Urothelium cell line (cell line): Measurements from ENCODE around the gene PELI2.
A peak's percentile ranks its signal among the peaks of the same experiment; 100 is the strongest.

Experiments
- DNase-seq: peaks from one replicate; pipeline ENCODE4 v3.0.0; 2011; ENCODE audit warnings: low spot score, mixed read lengths
- FAIRE-seq: peaks from 2 replicates; lab custom pipeline; 2011; peaks lifted over from hg19 to GRCh38; lab: Jason Lieb, UNC

PELI2 gene

DNA sequence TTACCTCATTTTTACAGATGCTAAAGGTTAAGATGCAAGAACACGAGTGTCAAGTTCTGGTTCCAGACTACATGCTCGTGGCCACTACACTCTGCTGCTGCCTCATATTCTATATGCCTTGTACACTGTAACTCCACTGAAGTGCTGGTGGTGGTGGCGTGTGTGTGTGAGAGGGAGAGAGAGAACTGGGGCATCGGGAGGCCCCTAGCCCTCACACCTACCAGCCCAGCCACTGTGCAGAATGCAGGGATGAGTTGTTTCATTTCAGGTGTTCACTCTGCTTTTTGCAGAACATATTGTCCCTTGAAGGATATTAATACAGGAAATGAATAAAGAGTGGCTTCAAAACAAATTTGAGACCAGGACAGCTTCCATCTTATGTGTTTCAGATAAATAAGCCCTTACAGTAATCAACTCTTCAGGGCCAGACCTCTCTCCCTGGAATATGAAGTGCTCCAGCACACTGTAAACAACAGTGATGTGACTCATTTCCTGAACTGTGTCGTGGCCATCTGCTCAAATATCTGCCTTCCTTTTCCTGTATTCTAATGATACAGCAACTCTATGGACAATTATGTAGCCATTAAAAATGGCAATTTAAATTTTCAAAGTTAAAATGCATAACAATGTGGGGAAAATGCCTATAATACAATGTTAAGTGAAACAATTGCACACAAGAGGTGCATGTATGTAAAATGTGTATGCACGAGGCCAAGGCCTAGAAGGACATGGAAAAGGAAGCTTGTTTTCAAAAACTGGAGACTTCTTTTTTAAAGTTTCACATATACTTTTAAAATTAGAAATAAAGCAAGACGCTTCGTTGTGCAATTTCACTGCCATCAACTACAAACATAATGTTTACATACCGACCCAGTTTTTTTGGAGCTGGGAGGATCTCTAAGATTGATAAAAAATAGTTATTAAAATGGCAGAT lies 215.4 kb downstream of the PELI2 start:
- FAIRE-seq: peak; percentile 98

DNA sequence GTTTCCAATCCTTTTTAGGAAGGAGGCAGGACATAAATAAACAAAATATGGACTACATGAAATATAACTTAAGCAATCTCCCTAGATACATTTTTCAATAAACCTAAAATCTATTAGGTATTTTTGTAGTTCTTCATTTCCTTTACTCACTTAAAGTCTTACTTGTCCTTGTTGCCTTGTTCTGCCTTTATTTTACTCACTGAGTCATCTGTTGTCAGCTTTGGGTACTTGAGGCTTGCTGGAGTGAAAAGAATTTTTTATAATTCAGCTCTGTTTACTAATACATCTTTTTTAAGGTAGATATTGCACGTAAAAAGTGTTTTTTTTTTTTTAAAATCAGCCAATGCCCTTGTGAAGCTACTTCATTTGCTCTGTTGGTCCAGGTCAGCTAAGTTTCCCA lies 216.2 kb downstream of the PELI2 start:
- DNase-seq (no peak), FAIRE-seq (no peak)

More for the DNA sequence above, 215.4 kb downstream of the PELI2 start:
- DNase-seq: peak; percentile 81

DNA sequence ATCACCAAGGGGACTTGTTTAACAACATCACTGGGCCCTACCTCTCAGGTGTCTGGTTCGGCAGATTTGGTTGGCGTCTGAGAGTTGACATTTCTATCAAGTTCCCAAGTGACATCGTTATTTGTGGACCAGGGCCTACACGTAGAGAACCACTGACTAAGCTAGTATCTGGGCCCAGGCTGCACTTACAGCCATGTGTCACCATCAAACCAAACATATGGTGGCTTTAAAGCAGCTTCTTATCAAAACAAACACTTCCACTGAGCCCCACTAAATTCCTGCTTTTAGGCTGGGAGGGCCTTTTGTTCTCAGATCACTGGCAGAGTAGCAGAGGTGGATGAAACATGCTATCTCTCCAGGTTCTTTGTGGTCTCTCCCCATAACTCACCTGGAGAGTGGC lies 220.5 kb downstream of the PELI2 start:
- DNase-seq (no peak), FAIRE-seq (no peak)

DNA sequence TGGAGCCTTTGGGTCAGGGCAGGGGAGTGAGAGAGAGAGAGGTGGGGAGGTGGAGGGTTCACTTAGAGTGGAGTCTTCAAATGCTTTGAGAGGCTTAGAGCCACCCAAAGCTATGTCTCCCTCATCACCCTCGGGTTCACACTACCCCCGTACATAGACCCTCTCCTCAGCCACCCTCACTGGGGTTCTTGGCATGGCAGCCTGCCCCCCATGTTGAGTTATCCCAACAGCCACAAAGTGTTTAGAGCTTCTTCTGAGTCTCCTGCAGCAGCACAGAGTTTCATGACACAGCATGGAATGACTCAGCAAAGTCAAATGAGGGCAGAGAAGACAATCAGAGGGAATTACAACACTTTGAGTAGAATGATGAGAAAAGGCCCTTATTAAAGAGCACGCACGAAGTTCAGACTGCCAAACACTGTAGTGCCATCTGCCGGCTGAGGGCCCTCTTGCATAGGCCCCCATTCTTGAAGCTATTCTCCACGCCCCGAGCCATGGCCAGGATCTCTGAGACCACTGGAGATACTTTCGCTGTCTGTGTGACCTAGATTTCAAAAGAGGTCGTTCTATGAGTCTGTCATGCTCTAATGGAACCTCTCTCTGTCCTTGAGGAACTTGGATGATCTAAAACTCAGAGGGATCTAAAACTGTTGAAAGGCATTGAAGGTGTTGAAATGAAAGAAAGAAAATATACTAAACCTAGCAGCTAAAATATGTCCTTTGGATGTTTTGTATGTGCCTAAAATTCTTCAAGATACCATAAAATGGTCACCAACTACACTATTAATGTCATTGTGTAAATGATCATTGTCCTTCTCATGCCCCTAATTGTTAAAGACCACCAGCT lies 221.9 kb downstream of the PELI2 start:
- FAIRE-seq: peak; percentile 17
- peak; percentile 85 for DNase-seq

DNA sequence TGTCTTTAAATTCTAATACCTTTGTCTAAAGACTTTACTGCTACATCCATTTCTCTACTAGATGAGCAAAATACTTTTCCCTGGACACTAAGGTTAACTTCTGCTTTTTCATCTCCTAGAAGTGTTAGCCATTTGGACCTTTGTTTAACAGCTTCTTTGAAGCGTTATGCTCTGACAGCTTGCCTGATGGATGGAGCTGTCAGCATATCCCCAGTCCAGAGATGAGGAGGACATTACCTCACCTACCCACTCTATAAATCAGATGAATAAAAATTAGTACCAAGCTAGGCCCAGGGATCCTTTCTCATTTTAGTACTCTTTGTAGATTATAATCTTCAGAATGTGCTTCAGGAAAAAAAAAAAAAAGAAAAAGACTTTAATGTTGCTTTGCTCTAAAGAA lies 222.7 kb downstream of the PELI2 start:
- DNase-seq: no peak
- FAIRE-seq: no peak

DNA sequence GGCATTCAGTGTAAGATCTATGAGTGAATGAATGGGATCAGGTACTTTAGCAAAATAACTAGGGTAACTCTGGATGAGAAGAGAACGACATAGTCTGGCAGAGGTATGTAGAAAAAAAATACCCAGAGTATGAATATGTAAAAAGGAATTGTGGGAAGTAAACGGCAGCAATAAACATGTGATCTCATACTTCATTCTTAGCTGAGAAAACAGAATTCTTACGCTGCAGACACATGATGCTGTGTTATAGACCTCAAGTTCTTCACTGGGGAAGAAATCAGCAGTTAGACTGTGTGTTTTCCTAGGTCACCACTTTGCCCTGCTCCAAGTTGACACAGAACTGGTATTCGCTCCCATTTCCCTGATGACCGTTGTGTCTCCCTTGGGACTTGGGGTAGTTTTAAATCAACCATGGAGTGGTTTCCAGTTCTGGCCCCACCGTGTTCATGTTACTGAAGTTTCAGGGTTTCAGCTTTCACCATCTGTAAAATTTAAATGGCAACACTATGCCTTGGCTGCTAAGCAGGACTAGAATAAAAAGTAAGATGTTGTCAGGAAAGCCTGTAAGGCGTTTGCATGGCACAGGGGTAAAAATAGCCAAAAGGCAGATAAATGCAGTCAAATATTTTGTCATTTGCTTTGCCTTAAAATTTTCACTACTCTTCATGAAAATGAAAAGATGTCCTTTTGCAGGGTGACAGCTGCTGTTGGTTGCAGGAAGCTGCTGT lies 223.7 kb downstream of the PELI2 start:
- DNase-seq: no peak
- FAIRE-seq: peak; percentile 9

DNA sequence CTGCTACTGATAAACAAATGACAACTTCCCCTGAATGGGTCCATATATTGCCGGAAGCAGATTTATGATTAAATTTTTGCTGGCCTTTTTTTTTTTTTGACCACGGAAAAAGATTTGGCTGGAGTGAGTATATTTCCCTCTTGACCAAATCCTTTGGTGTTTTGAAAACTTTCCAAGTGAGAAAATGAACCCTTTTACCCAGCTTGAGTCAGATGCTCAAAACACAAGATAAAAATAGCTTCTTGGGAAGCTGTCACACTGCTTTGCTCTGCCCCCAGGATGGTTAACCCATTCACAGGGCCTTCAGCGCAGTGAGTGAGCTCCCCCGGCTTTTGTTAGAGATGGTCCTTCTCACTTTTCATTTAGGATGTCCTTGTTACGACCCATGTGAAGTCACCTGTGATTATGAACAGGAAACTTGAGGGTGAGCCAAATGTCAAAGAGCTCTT lies 224.3 kb downstream of the PELI2 start:
- FAIRE-seq: peak; percentile 48

DNA sequence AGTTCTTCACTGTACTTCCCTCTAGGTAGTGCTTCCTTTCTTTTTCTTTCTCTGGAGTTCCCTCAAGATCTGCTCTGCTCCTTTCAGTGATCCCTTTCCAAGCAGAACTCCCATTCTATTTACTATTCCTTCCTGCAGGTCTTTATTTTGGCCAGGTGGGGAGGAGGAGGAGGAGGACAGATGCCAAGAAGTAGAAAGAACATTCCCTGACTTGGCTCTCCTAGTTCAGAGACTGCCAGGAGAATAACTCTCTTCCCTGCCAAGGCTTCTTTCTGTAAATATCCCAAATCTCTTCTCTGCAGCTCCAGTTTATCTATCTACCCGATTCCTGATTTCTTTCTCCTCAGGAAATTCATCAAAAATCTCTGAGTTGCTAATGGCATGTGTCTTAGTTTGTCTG lies 231.7 kb downstream of the PELI2 start:
- FAIRE-seq (no peak), DNase-seq (no peak)

More for the DNA sequence above, 224.3 kb downstream of the PELI2 start:
- DNase-seq: no peak
